ENCODE data around the gene ATP2B2. TPM values are rescaled to one million over a fixed set of nuclear protein-coding genes. Genes with fewer than 3 reads are reported as not detected.

Gene ATP2B2
- total and polyA plus RNA-seq, 8 donors, result 0.01 to 0.18 (median 0.06) TPM; not detected in 1

GRCh38 chr3:10330319-10330718, 175.1 kb downstream of the ATP2B2 start:
- Histone ChIP-seq H3K9me3 (no peaks in the 10 kb centered on the region), H3K36me3 (no peaks in the 10 kb centered on the region), H3K4me1 (no peaks in the 10 kb centered on the region), H3K27me3 (peaks cover 13 to 52% of the 10 kb centered on the region in 2 donors), H3K27ac (no peak overlapping the region), H3K4me3 (no peak overlapping the region)
- ATAC-seq (no peak), DNase-seq (no peak)
- intact Hi-C loops (cut with DNase I), result no loop called here
- no peak for TF ChIP-seq CTCF (IDR thresholded peaks at IDR 0.05)

DNA sequence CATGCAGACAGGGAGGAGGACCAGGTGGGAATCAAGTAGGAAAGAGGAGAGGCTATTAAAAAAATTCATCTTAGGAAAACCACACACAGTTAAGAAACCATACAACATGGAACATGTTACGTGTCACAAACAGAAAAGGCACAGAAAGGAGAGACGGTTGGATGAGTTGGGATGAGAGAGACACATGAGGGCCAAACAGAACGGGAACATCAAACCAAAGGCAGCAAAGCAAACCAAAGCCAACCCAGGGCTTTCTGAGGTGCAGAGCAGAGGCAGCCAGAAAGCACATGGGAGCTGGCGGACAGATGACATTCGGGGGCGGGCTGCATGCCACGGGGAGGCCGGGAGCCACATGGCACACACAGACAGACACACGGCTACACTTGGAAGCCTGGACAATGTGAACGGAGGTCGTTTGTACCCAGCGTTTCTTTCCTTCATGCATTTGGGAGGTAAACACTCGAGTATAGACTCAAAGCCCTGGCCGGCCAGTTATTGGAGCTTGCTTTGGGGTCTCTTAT, 175.8 kb downstream of the ATP2B2 start:
- Histone ChIP-seq H3K4me1 (no peaks in the 10 kb centered on the region), H3K36me3 (no peaks in the 10 kb centered on the region), H3K9me3 (no peaks in the 10 kb centered on the region), H3K4me3 (no peak overlapping the region), H3K27me3 (peaks cover 13 to 52% of the 10 kb centered on the region in 2 donors), H3K27ac (no peak overlapping the region)
- TF ChIP-seq CTCF (IDR thresholded peaks at IDR 0.05), result no peak
- DNase-seq (no peak), ATAC-seq (no peak)
- intact Hi-C loops (cut with DNase I), result no loop called here

GRCh38 chr3:10328460-10329071, 176.8 kb downstream of the ATP2B2 start:
- Histone ChIP-seq H3K27me3 (peaks cover 13 to 52% of the 10 kb centered on the region in 2 donors), H3K4me1 (no peaks in the 10 kb centered on the region), H3K27ac (no peak overlapping the region), H3K9me3 (no peaks in the 10 kb centered on the region), H3K36me3 (no peaks in the 10 kb centered on the region), H3K4me3 (no peak overlapping the region)
- DNase-seq (no peak), ATAC-seq (no peak)
- intact Hi-C loops (cut with DNase I), result no loop called here
- no peak for TF ChIP-seq CTCF (IDR thresholded peaks at IDR 0.05)

- Histone ChIP-seq H3K4me1 (no peaks in the 10 kb centered on the region), H3K27ac (no peak overlapping the region), H3K4me3 (no peak overlapping the region), H3K27me3 (peaks cover 13 to 52% of the 10 kb centered on the region in 2 donors), H3K36me3 (no peaks in the 10 kb centered on the region), H3K9me3 (no peaks in the 10 kb centered on the region)
- TF ChIP-seq CTCF (IDR thresholded peaks at IDR 0.05), result no peak
- ATAC-seq, result no peak
- intact Hi-C loops (cut with DNase I), result no loop called here
- DNase-seq, result no peak
These were observed 177.8 kb downstream of the ATP2B2 start for GRCh38 chr3:10327592-10327991.

- H3K27me3 ChIP-seq, result peaks cover 2 to 12% of the 10 kb centered on the region in 2 donors
- no peak for TF ChIP-seq CTCF (IDR thresholded peaks at IDR 0.05)
- intact Hi-C loops (cut with DNase I), result no loop called here
- H3K4me3 ChIP-seq, result no peak overlapping the region
- peaks cover 7 to 30% of the 10 kb centered on the region in 2 donors for H3K4me1 ChIP-seq
- H3K27ac ChIP-seq, result no peak overlapping the region
- H3K36me3 ChIP-seq, result peaks cover 3 to 17% of the 10 kb centered on the region in 2 donors
- H3K9me3 ChIP-seq, result no peaks in the 10 kb centered on the region
- ATAC-seq (no peak), DNase-seq (no peak)
These were observed 183.1 kb downstream of the ATP2B2 start for GRCh38 chr3:10322352-10322710.

Data from left lung (tissue), 10 donors.